DMS 273 (cell line): Measurements from ENCODE around the gene TP53I11.

Experiments
- DNase-seq: peaks from one replicate; lab custom pipeline; 2025; ENCODE audit not compliant: unreplicated experiment; lab: John Stamatoyannopoulos, UW

TP53I11 gene

DNA sequence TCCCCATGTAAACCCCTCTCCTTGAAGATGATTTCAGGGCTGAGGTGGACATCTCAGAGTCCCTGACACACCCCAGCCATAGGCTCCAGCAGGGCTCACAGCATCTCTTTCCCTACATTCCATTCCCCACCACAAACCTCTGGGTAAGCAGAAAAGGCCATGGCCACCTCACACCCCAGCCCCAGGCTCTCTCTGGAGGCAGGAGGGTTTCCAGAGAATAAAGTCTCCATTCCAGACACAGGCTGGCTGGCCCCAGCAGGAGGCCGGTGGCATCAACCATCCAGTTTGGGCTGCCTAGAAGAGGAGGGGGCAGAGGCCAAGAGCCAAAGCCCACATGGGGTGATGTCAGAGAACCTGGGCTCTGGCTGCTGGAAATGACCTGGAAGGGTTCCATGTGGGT lies 61.4 kb downstream of the TP53I11 start:
- no peak for DNase-seq

DNA sequence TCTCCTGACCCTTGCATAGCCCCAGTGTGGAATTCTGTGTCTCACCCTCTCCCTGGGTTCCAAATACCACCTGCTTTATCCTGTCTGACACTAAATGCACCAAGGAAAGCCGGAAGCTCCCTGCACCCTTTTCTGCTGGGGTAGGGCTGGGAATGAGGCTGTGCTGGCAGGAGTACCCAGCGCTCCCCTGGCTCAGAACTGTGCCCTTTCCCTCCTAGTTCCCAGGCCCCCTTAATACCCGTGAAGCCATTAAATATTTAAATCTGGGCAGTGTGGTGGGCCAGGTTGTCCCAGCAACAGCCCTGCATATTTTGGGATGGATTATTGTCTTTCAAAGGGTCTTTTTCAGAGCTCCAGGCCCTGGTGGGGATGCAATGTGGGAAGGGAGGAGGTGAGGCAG lies 63.0 kb downstream of the TP53I11 start:
- no peak for DNase-seq

DNA sequence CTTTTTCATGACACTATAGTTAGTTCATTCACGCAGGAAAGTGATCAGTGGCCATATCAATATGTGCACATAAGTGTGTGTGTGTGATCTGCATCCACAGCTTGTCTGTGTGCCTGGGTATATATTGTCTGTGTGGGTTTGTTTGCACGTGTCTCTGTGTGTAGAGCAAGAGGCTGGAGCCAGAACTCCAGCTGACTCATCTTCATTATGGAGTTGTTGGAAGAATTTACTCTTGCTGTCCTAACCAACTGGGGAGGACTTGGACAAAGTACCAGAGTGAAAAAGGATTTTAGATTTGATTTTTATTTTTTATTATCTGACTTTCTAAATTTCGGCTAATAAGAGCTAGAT lies 63.9 kb downstream of the TP53I11 start:
- DNase-seq: no peak

GRCh38 chr11:44885919-44886789 lies 64.5 kb downstream of the TP53I11 start:
- no peak for DNase-seq

GRCh38 chr11:44885065-44885810 lies 65.4 kb downstream of the TP53I11 start:
- DNase-seq: no peak

DNA sequence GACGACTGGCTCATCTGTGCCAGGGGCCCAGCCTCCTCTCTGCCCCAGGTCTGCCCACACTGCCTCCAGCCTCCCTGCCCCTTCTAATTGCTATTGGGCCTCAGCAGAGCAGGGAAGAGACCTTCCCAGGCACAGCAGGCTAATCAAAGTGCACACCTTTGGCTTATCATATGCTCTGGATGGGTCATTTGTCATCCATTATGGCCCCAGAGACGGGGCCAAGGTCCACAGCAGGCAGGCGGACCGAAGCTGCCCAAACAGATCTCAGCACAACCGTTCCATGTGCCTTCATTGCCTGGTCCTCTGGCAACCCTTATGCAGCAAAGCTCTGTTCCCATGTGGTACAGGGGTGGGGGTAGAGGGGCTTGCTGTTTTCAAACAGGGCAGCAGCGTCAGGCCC lies 66.6 kb downstream of the TP53I11 start:
- DNase-seq: no peak

DNA sequence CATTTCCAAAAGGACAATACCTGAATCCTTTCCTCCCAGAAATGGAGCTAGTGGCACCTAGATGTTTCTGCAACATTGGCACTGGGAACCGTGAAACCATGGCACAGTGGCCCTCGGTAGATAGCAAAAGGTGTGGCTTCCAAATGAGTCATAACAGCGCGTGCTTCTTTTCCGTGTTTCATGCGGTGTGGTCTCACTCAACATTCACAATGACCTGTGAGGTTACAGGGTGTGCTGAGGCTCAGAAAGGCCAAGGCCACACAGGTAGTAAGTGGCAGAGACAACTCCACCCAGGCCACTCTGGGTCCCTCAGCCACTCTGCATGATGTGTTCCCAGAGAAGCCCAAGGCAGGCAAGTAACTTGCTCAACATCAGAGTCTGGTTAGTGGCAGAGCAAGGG lies 67.4 kb downstream of the TP53I11 start:
- no peak for DNase-seq
